ENCODE results near the gene ASCC2.

DNA sequence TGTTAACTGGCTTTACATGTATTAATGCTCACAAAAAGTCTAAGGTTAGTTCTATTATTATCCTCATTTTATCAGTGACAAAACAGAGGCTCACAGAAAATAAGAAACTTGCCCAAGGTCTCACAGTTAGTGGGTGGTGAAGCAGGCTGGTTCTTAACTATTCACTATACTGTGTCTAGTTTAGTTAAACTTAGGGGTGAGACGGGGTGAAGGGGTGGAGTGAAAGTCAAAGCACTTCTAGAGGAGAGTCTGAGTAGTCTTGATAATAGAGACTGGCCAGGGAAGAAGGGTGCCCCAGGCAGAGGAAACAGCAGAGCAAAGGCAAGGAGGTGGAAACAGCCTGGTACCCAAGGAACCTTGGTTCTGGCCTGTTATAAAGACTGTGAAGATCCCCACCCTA, 4.0 kb downstream of the ASCC2 start:
- TF ChIP-seq POLR2A (IDR thresholded peaks at IDR 0.05): no peak
- TF ChIP-seq, protein P1, sequence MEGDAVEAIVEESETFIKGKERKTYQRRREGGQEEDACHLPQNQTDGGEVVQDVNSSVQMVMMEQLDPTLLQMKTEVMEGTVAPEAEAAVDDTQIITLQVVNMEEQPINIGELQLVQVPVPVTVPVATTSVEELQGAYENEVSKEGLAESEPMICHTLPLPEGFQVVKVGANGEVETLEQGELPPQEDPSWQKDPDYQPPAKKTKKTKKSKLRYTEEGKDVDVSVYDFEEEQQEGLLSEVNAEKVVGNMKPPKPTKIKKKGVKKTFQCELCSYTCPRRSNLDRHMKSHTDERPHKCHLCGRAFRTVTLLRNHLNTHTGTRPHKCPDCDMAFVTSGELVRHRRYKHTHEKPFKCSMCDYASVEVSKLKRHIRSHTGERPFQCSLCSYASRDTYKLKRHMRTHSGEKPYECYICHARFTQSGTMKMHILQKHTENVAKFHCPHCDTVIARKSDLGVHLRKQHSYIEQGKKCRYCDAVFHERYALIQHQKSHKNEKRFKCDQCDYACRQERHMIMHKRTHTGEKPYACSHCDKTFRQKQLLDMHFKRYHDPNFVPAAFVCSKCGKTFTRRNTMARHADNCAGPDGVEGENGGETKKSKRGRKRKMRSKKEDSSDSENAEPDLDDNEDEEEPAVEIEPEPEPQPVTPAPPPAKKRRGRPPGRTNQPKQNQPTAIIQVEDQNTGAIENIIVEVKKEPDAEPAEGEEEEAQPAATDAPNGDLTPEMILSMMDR (IDR thresholded peaks at IDR 0.05): no peak
